H9 (cell line): ENCODE data around the gene LARGE1. TPM values are rescaled to one million over a fixed set of nuclear protein-coding genes. Genes with fewer than 3 reads are reported as not detected.
A peak's percentile ranks its signal among the peaks of the same experiment; 100 is the strongest.

Experiments used
- DNase-seq: peaks from one replicate; pipeline ENCODE4 v3.0.0-alpha.2; 2017
- H2AFZ ChIP-seq: one replicate; pipeline ENCODE4 v1.6.1; 2013; ENCODE audit warnings: mild to moderate bottlenecking, low read length, control low read depth, moderate library complexity
- H2AK5ac ChIP-seq: 2 replicates; pipeline ENCODE4 v1.6.1; 2013; ENCODE audit warnings: low read length, control low read depth, mixed read lengths; ENCODE audit not compliant: insufficient read length
- H2BK120ac ChIP-seq: one replicate; pipeline ENCODE4 v1.6.1; 2013; ENCODE audit warnings: low read depth, mild to moderate bottlenecking, low read length, control low read depth, inconsistent platforms; ENCODE audit not compliant: poor library complexity, severe bottlenecking
- H2BK12ac ChIP-seq: 2 replicates; pipeline ENCODE4 v1.6.1; 2013; ENCODE audit warnings: low read length, control low read depth, mixed read lengths, low read depth; ENCODE audit not compliant: insufficient read length
- H2BK15ac ChIP-seq: 2 replicates; pipeline ENCODE4 v1.6.1; 2013; ENCODE audit warnings: low read depth, low read length, control low read depth
- H2BK20ac ChIP-seq: one replicate; pipeline ENCODE4 v1.6.1; 2013; ENCODE audit warnings: low read depth, mild to moderate bottlenecking, low read length, control low read depth, inconsistent platforms; ENCODE audit not compliant: poor library complexity, severe bottlenecking
- H2BK5ac ChIP-seq: 2 replicates; pipeline ENCODE4 v1.6.1; 2013; ENCODE audit warnings: low read length, control low read depth, mixed read lengths; ENCODE audit not compliant: insufficient read length
- H3K14ac ChIP-seq: 2 replicates; pipeline ENCODE4 v1.6.1; 2013; ENCODE audit warnings: low read length, control low read depth; ENCODE audit not compliant: insufficient read depth
- H3K18ac ChIP-seq: 2 replicates; pipeline ENCODE4 v1.6.1; 2013; ENCODE audit warnings: low read depth, mild to moderate bottlenecking, mixed read lengths, low read length, control low read depth; ENCODE audit not compliant: insufficient read length
- H3K23ac ChIP-seq: 2 replicates; pipeline ENCODE4 v1.6.1; 2013; ENCODE audit warnings: low read length, control low read depth, mixed read lengths, low read depth; ENCODE audit not compliant: insufficient read length
- H3K23me2 ChIP-seq: 2 replicates; pipeline ENCODE4 v1.6.1; 2013; ENCODE audit warnings: low read depth, mild to moderate bottlenecking, mixed read lengths, low read length, control low read depth; ENCODE audit not compliant: insufficient read length, poor library complexity, severe bottlenecking
- H3K27ac ChIP-seq: 2 replicates; pipeline ENCODE4 v1.5.1; 2013; ENCODE audit warnings: low read length, control low read depth, mixed read lengths, low read depth; ENCODE audit not compliant: insufficient read length
- H3K27me3 ChIP-seq: 2 replicates; pipeline ENCODE4 v1.6.1; 2013; ENCODE audit warnings: low read length, control low read depth, inconsistent platforms; ENCODE audit not compliant: insufficient read depth
- H3K4ac ChIP-seq: 2 replicates; pipeline ENCODE4 v1.6.1; 2013; ENCODE audit warnings: low read depth, mild to moderate bottlenecking, control low read depth, inconsistent platforms, low read length, moderate library complexity
- H3K4me1 ChIP-seq: 2 replicates; pipeline ENCODE4 v1.6.1; 2013; ENCODE audit warnings: low read length, control low read depth, inconsistent platforms; ENCODE audit not compliant: insufficient read depth
- H3K4me2 ChIP-seq: 2 replicates; pipeline ENCODE4 v1.6.1; 2013; ENCODE audit warnings: low read length, control low read depth, mixed read lengths; ENCODE audit not compliant: insufficient read length, insufficient read depth
- H3K56ac ChIP-seq: 2 replicates; pipeline ENCODE4 v1.6.1; 2013; ENCODE audit warnings: low read depth, mild to moderate bottlenecking, mixed read lengths, low read length, control low read depth; ENCODE audit not compliant: insufficient read length
- H3K79me1 ChIP-seq: 2 replicates; pipeline ENCODE4 v1.6.1; 2013; ENCODE audit warnings: low read depth, mild to moderate bottlenecking, moderate library complexity, low read length, control low read depth, inconsistent platforms; ENCODE audit not compliant: insufficient read depth, poor library complexity, severe bottlenecking
- H3K79me2 ChIP-seq: 2 replicates; pipeline ENCODE4 v1.6.1; 2013; ENCODE audit warnings: low read length, control low read depth, inconsistent platforms; ENCODE audit not compliant: insufficient read depth
- H3K9ac ChIP-seq: 2 replicates; pipeline ENCODE4 v1.6.1; 2013; ENCODE audit warnings: low read length, control low read depth, mixed read lengths; ENCODE audit not compliant: insufficient read length; ENCODE audit errors: extremely low read depth
- H3K9me3 ChIP-seq: one replicate; pipeline ENCODE4 v1.6.1; 2013; ENCODE audit warnings: low read depth, low read length, inconsistent platforms; ENCODE audit not compliant: control insufficient read depth
- H3T11ph ChIP-seq: one replicate; pipeline ENCODE4 v1.6.1; 2013; ENCODE audit warnings: mild to moderate bottlenecking, low read length, control low read depth, inconsistent platforms
- H4K20me1 ChIP-seq: one replicate; pipeline ENCODE4 v1.6.1; 2013; ENCODE audit not compliant: control insufficient read depth, insufficient read length, insufficient read depth
- H4K5ac ChIP-seq: 2 replicates; pipeline ENCODE4 v1.6.1; 2013; ENCODE audit warnings: low read depth, mild to moderate bottlenecking, mixed read lengths, low read length, control low read depth; ENCODE audit not compliant: insufficient read length
- H4K8ac ChIP-seq: replicated peaks from 2 replicates; pipeline ENCODE4 v1.6.1; 2013; ENCODE audit warnings: low read length, control low read depth, mixed read lengths, low read depth; ENCODE audit not compliant: insufficient read length
- H4K91ac ChIP-seq: 2 replicates; pipeline ENCODE4 v1.6.1; 2013; ENCODE audit warnings: low read depth, mild to moderate bottlenecking, moderate library complexity, mixed read lengths, low read length, control low read depth; ENCODE audit not compliant: insufficient read length
- H3K27ac Mint-ChIP-seq, 3 experiments: 2 replicates in 2 of 3; 3 replicates in 1 of 3; pipeline ENCODE4 v1.8.0; 2020 to 2021; ENCODE audit warnings: mixed read lengths in 3 of 3, mild to moderate bottlenecking in 1 of 3, moderate library complexity in 1 of 3
- H3K27me3 Mint-ChIP-seq: 2 replicates; pipeline ENCODE4 v1.8.0; 2021; ENCODE audit warnings: low read depth, mild to moderate bottlenecking, moderate library complexity, mixed read lengths
- H3K36me3 Mint-ChIP-seq, 3 experiments: 2 replicates in 2 of 3; 3 replicates in 1 of 3; pipeline ENCODE4 v1.8.0; 2020 to 2021; ENCODE audit warnings: low read depth in 3 of 3, mixed read lengths in 3 of 3; ENCODE audit not compliant: insufficient read depth in 1 of 3
- H3K4me1 Mint-ChIP-seq, 2 experiments: 2 replicates each; pipeline ENCODE4 v1.8.0; 2020; ENCODE audit warnings: mixed read lengths in 2 of 2
- H3K4me3 Mint-ChIP-seq, 2 experiments: 2 replicates in 1 of 2; 3 replicates in 1 of 2; pipeline ENCODE4 v1.8.0; 2020 to 2021; ENCODE audit warnings: mild to moderate bottlenecking in 2 of 2, mixed read lengths in 2 of 2, moderate library complexity in 1 of 2
- H3K9me3 Mint-ChIP-seq, 2 experiments: 2 replicates in 1 of 2; 3 replicates in 1 of 2; pipeline ENCODE4 v1.8.0; 2020; ENCODE audit warnings: mild to moderate bottlenecking in 2 of 2, mixed read lengths in 2 of 2, moderate library complexity in 1 of 2
- CTCF ChIP-seq: fragments of 200-600 bp; sonication (generic); conservative IDR thresholded peaks from 3 replicates; pipeline ENCODE4 v1.8.0; 2021; ENCODE audit warnings: antibody characterized with exemption, mild to moderate bottlenecking
- WGBS: extraction: QIAGEN DNeasy Blood & Tissue Kit; methylation state at CpG from one replicate; pipeline ENCODE4 v1.1.7; 2013; ENCODE audit warnings: missing lambda C conversion rate, low lambda C conversion rate, mixed read lengths; ENCODE audit not compliant: insufficient read length; ENCODE audit errors: extremely low coverage; 5-methylcytosine and 5-hydroxymethylcytosine counted together
- total RNA-seq: library from RNA; stranded (reverse); gene quantifications from 2 replicates; pipeline ENCODE4 v1.2.1, GENCODE V29; 2021

LARGE1 gene
- total RNA-seq, 1 experiment from 2014 or later = 43.5 TPM

GRCh38 chr22:33302049-33302545, 618.2 kb downstream of the LARGE1 start:
- Mint-ChIP-seq H3K4me1 (peaks cover 9 to 18% of the 10 kb centered on the region in 2 experiments), H3K36me3 (peaks cover 0 to 2% (median 0%) of the 10 kb centered on the region in 3 experiments; a peak in 2 of 7 replicates), H3K27me3 (no peaks in the 10 kb centered on the region), H3K27ac (peak overlapping the region in 1 of 3 experiments; percentile 79; a peak in 3 of 7 replicates), H3K4me3 (no peak overlapping the region), H3K9me3 (no peaks in the 10 kb centered on the region)
- Histone ChIP-seq H4K5ac (no peak overlapping the region), H2AFZ (no peak overlapping the region), H3K18ac (no peak overlapping the region), H3K23ac (no peak overlapping the region), H3K79me2 (no peaks in the 10 kb centered on the region), H3K23me2 (no peaks in the 10 kb centered on the region), H2BK20ac (no peak overlapping the region), H2BK15ac (no peak overlapping the region), H3K4me1 (no peaks in the 10 kb centered on the region), H4K91ac (no peak overlapping the region), H3K9ac (no peak overlapping the region), H2BK12ac (no peak overlapping the region), H2AK5ac (no peak overlapping the region), H4K8ac (no peak overlapping the region), H2BK120ac (no peak overlapping the region), H3K4ac (no peak overlapping the region), H3K14ac (no peak overlapping the region), H3K9me3 (no peaks in the 10 kb centered on the region), H3K4me2 (no peak overlapping the region), H3K79me1 (no peaks in the 10 kb centered on the region), H4K20me1 (no peaks in the 10 kb centered on the region), H3K27me3 (no peaks in the 10 kb centered on the region), H2BK5ac (no peak overlapping the region), H3T11ph (no peak overlapping the region), H3K56ac (no peak overlapping the region), H3K27ac (no peak overlapping the region)
- WGBS = no CpG with 5 or more reads among the region's 10 CpGs
- TF ChIP-seq CTCF = peak; percentile 97
- peak; percentile 87 for DNase-seq
